ENCODE measurements around the gene PAX7. TPM values are rescaled to one million over a fixed set of nuclear protein-coding genes. Genes with fewer than 3 reads are reported as not detected.

PAX7 gene
- total RNA-seq, 2 donors from 2014 or later, result not detected

DNA sequence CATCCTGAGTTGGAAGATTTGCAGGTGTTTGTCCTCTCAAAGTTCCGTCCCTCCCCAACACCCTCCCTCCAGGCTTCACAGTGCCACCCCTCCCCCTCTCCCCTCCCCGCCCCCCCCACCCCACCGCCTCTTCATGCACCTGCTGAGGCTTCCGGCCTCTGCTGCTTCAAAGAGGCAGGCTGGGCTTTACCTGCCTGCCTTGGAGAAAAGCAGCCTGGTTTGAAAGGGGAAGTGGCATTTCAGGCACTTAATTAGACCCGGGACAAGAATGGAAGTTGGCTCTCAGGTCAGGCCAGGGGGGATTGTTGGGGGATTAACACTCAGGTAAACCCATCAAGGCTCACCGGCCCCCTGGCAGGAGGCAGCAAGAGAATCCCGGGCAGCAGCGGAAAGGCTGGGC lies 21.1 kb downstream of the PAX7 start:
- Mint-ChIP-seq H3K27me3 (peaks cover 45 to 54% of the 10 kb centered on the region in 2 donors), H3K27ac (no peak overlapping the region), H3K4me1 (ENCODE audit: low read depth in 2 of 2) (peaks cover 5 to 7% of the 10 kb centered on the region in 2 donors), H3K9me3 (no peaks in the 10 kb centered on the region), H3K36me3 (no peaks in the 10 kb centered on the region), H3K4me3 (no peak overlapping the region)
- DNase-seq (ENCODE audit: low spot score), result no peak
- ATAC-seq, result no peak

DNA sequence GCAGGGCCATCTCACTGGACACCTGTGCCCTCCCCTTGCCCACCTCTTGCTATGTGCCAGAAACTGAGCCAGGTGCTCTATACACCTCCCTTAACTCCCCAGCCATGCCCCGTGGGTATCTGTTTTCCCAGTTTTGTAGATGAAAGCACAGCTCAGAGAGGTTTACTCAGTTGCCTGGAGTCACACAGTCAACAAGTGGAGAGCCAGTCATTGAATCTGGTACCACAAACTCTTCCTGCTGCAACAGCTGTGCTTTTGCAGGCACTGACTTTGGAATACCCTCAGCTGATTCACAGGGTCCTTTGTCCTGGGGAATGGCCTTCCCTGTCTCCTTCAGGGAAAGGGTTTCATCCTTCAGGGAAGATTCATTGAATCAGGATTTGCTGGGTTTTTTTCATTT lies 22.1 kb downstream of the PAX7 start:
- H3K9me3 Mint-ChIP-seq, result no peaks in the 10 kb centered on the region
- DNase-seq (ENCODE audit: low spot score) (no peak), ATAC-seq (no peak)
- no peak overlapping the region for H3K27ac Mint-ChIP-seq
- peaks cover 48 to 64% of the 10 kb centered on the region in 2 donors for H3K27me3 Mint-ChIP-seq
- peaks cover 5 to 7% of the 10 kb centered on the region in 2 donors for H3K4me1 Mint-ChIP-seq (ENCODE audit: low read depth in 2 of 2)
- no peaks in the 10 kb centered on the region for H3K36me3 Mint-ChIP-seq
- no peak overlapping the region for H3K4me3 Mint-ChIP-seq

DNA sequence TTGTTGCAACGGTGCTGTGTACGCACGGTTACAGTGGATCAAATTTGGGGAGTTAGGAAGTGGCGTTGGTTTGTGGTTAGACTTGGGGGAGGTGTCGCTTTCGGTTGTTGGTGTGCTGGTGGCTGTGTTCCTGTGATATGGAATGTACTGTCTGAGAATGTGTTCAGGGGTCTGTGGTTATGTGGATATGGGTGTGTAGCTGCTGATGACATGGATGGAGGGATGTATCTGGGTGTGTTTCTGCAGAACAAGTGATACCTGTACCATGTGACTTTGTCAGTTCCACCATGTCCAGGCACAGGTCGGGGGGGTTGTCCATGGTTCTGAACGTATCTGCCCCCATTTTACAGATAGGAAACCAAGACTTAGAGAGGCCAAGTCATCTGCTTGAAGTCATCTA lies 22.7 kb downstream of the PAX7 start:
- no peak for DNase-seq (ENCODE audit: low spot score)
- no peak overlapping the region for H3K4me3 Mint-ChIP-seq
- no peaks in the 10 kb centered on the region for H3K36me3 Mint-ChIP-seq
- H3K9me3 Mint-ChIP-seq, result no peaks in the 10 kb centered on the region
- no peak overlapping the region for H3K27ac Mint-ChIP-seq
- H3K4me1 Mint-ChIP-seq (ENCODE audit: low read depth in 2 of 2), result peaks cover 5 to 7% of the 10 kb centered on the region in 2 donors
- H3K27me3 Mint-ChIP-seq, result peaks cover 47 to 66% of the 10 kb centered on the region in 2 donors
- ATAC-seq, result no peak

- no peaks in the 10 kb centered on the region for H3K36me3 Mint-ChIP-seq
- H3K9me3 Mint-ChIP-seq, result no peaks in the 10 kb centered on the region
- H3K27me3 Mint-ChIP-seq, result peaks cover 46 to 66% of the 10 kb centered on the region in 2 donors
- no peak overlapping the region for H3K4me3 Mint-ChIP-seq
- DNase-seq (ENCODE audit: low spot score), result no peak
- H3K4me1 Mint-ChIP-seq (ENCODE audit: low read depth in 2 of 2), result peaks cover 5 to 7% of the 10 kb centered on the region in 2 donors
- ATAC-seq, result no peak
- no peak overlapping the region for H3K27ac Mint-ChIP-seq
These were observed 23.3 kb downstream of the PAX7 start for GRCh38 chr1:18653916-18654315.

DNA sequence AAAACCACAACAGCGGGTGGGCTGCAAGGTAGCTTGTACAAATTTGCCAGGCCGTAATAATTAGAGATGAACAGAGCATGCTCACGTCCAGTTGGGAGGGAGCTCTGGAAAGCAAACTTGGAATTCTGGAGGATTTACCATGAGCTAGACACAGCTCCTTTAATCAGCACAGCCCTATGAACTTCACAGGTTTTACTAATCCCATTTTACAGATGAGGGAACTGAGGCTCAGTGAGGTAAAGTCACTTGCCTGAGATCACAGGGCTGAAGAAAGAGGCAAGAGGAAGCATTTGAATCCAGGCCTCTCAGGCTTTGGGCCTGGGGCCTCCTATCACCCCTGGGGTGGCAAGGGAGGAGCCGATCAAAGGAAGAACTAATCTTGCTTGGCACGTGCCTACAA lies 24.0 kb downstream of the PAX7 start:
- peaks cover 45 to 64% of the 10 kb centered on the region in 2 donors for H3K27me3 Mint-ChIP-seq
- no peak overlapping the region for H3K4me3 Mint-ChIP-seq
- ATAC-seq (no peak), DNase-seq (ENCODE audit: low spot score) (no peak)
- peaks cover 5 to 7% of the 10 kb centered on the region in 2 donors for H3K4me1 Mint-ChIP-seq (ENCODE audit: low read depth in 2 of 2)
- no peak overlapping the region for H3K27ac Mint-ChIP-seq
- no peaks in the 10 kb centered on the region for H3K36me3 Mint-ChIP-seq
- no peaks in the 10 kb centered on the region for H3K9me3 Mint-ChIP-seq

GRCh38 chr1:18657506-18658201 lies 27.0 kb downstream of the PAX7 start:
- peaks cover 5 to 7% of the 10 kb centered on the region in 2 donors for H3K4me1 Mint-ChIP-seq (ENCODE audit: low read depth in 2 of 2)
- no peak overlapping the region for H3K27ac Mint-ChIP-seq
- peaks cover 33 to 45% of the 10 kb centered on the region in 2 donors for H3K27me3 Mint-ChIP-seq
- ATAC-seq, result no peak
- no peaks in the 10 kb centered on the region for H3K9me3 Mint-ChIP-seq
- H3K36me3 Mint-ChIP-seq, result no peaks in the 10 kb centered on the region
- no peak overlapping the region for H3K4me3 Mint-ChIP-seq
- no peak for DNase-seq (ENCODE audit: low spot score)

DNA sequence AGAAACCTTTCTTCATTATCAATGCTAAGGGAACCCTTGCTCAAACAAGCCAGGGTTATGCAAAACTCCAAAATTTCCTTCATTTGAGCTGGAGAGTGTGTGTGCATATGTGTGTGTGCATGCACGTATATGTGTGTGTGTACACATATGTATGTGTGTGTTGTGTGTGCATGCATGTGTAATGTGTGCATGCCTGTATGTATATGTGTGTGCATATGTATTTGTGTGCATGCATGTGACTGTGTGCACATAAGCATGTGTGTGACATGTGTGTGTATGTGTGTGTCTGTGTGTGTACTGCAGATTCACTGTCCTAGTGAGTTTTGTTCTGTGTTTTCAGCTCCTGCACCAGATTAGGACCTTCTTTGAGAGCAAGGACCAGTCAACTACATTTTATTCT lies 28.2 kb downstream of the PAX7 start:
- Mint-ChIP-seq H3K27ac (no peak overlapping the region), H3K9me3 (no peaks in the 10 kb centered on the region), H3K27me3 (peaks cover 26 to 36% of the 10 kb centered on the region in 2 donors), H3K36me3 (no peaks in the 10 kb centered on the region), H3K4me3 (no peak overlapping the region), H3K4me1 (ENCODE audit: low read depth in 2 of 2) (no peaks in the 10 kb centered on the region)
- DNase-seq (ENCODE audit: low spot score), result no peak
- ATAC-seq, result no peak

- no peak for ATAC-seq
- DNase-seq (ENCODE audit: low spot score), result no peak
- Mint-ChIP-seq H3K4me1 (ENCODE audit: low read depth in 2 of 2) (no peaks in the 10 kb centered on the region), H3K4me3 (no peak overlapping the region), H3K36me3 (no peaks in the 10 kb centered on the region), H3K27me3 (peaks cover 16 to 22% of the 10 kb centered on the region in 2 donors), H3K9me3 (no peaks in the 10 kb centered on the region), H3K27ac (no peak overlapping the region)
These were observed 31.0 kb downstream of the PAX7 start for GRCh38 chr1:18661404-18662285.

GRCh38 chr1:18662286-18662639 lies 31.6 kb downstream of the PAX7 start:
- H3K27me3 Mint-ChIP-seq, result peaks cover 19 to 21% of the 10 kb centered on the region in 2 donors
- no peaks in the 10 kb centered on the region for H3K36me3 Mint-ChIP-seq
- DNase-seq (ENCODE audit: low spot score) (no peak), ATAC-seq (no peak)
- no peak overlapping the region for H3K27ac Mint-ChIP-seq
- H3K9me3 Mint-ChIP-seq, result no peaks in the 10 kb centered on the region
- no peaks in the 10 kb centered on the region for H3K4me1 Mint-ChIP-seq (ENCODE audit: low read depth in 2 of 2)
- no peak overlapping the region for H3K4me3 Mint-ChIP-seq

- Mint-ChIP-seq H3K27ac (no peak overlapping the region), H3K36me3 (no peaks in the 10 kb centered on the region), H3K4me1 (ENCODE audit: low read depth in 2 of 2) (no peaks in the 10 kb centered on the region), H3K9me3 (no peaks in the 10 kb centered on the region), H3K27me3 (peaks cover 8 to 16% of the 10 kb centered on the region in 2 donors), H3K4me3 (no peak overlapping the region)
- ATAC-seq, result no peak
- DNase-seq (ENCODE audit: low spot score), result no peak
These were observed 35.8 kb downstream of the PAX7 start for GRCh38 chr1:18666317-18666920.

DNA sequence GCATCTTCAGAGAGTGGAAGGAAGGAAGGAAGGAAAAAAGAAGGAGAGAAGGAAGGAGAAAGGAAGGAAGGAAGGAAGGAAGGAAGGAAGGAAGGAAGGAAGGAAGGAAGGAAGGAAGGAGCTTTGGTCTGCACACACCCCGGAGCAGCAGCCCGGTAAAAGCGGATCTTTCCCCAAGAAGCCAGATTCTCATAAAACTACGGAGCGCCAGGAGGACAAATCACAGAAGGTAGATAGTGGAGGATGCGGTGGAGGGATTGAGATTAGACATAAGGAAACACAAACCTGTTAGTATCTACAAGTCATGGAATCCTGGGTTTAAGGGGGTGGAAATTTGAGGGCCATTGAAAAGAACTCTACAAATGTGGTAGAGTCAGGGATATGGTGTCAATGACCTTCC lies 36.7 kb downstream of the PAX7 start:
- ATAC-seq (no peak), DNase-seq (ENCODE audit: low spot score) (no peak)
- Mint-ChIP-seq H3K27ac (no peak overlapping the region), H3K36me3 (no peaks in the 10 kb centered on the region), H3K4me3 (no peak overlapping the region), H3K9me3 (no peaks in the 10 kb centered on the region), H3K4me1 (ENCODE audit: low read depth in 2 of 2) (no peaks in the 10 kb centered on the region), H3K27me3 (peaks cover 8 to 16% of the 10 kb centered on the region in 2 donors)

- Mint-ChIP-seq H3K27ac (no peak overlapping the region), H3K27me3 (peaks cover 13 to 20% of the 10 kb centered on the region in 2 donors), H3K36me3 (no peaks in the 10 kb centered on the region), H3K4me1 (ENCODE audit: low read depth in 2 of 2) (no peaks in the 10 kb centered on the region), H3K4me3 (no peak overlapping the region), H3K9me3 (no peaks in the 10 kb centered on the region)
- DNase-seq (ENCODE audit: low spot score) (no peak), ATAC-seq (no peak)
These were observed 37.4 kb downstream of the PAX7 start for GRCh38 chr1:18668046-18668445.

DNA sequence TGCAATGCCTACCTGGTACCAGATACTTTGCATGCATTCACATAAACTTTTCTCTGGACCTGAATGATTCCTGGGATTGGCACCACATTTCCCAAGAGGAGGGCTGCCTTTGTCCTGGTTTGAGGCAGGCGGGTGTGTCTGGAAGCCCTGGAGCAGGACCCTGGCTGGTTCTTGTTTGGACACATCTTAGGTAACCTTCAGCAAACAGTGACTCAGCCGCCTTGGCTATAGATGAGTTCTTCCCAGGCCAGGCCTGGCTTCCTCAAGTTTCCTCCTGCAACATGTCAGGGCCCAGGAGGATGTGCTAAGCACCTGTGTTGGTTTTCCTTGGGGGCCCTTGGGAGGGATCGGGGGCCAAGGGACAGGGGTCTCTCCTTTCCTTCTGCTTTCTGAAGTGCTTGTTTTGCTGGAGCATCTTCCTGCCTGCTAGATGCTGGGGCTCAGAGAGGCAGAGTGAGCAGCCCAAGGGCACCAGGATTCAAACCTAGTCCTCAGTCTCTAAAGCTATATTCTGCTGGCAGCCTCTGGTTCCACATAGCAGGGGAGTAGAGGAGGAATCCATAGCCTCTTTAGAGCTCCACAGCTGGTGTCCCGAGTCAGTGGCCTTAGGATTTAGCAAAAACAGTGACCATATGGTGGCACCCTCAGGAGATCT lies 38.2 kb downstream of the PAX7 start:
- no peak overlapping the region for H3K27ac Mint-ChIP-seq
- H3K4me3 Mint-ChIP-seq, result no peak overlapping the region
- no peaks in the 10 kb centered on the region for H3K4me1 Mint-ChIP-seq (ENCODE audit: low read depth in 2 of 2)
- H3K27me3 Mint-ChIP-seq, result peaks cover 21 to 22% of the 10 kb centered on the region in 2 donors
- H3K36me3 Mint-ChIP-seq, result no peaks in the 10 kb centered on the region
- DNase-seq (ENCODE audit: low spot score) (no peak), ATAC-seq (no peak)
- no peaks in the 10 kb centered on the region for H3K9me3 Mint-ChIP-seq

Measured in natural killer cell treated with Interleukin-12 subunit alpha and Interleukin-12 subunit beta and Interleukin-15 and Interleukin-18, amount 100 ng/mL, for 72 hours (primary cell).